Measurements from ENCODE around the gene DYRK4.
A peak's percentile ranks its signal among the peaks of the same experiment; 100 is the strongest.

Gene DYRK4

GRCh38 chr12:4530160-4530559, 31.8 kb upstream of the DYRK4 start:
- 100% methylated on average over 1 of the region's 1 CpG for WGBS

GRCh38 chr12:4530982-4531586, 30.9 kb upstream of the DYRK4 start:
- Histone ChIP-seq H3K79me1 (replicated peaks; ENCODE audit: low read length, poor library complexity, severe bottlenecking) (peaks cover 23% of the 10 kb centered on the region), H2AK5ac (ENCODE audit: low read length, severe bottlenecking) (no peak overlapping the region), H3K4me3 (ENCODE audit: insufficient read depth in 1 of 2, low read depth in 1 of 2, low read length in 2 of 2) (no peak overlapping the region), H3K18ac (ENCODE audit: low read depth in 1 of 2, low read length in 2 of 2) (no peak overlapping the region), H3K36me3 (ENCODE audit: control insufficient read depth in 1 of 2, insufficient read depth in 2 of 2, low read depth in 1 of 2, low read length in 2 of 2) (peaks cover 6 to 71% of the 10 kb centered on the region in 2 experiments), H4K91ac (ENCODE audit: low read length) (no peak overlapping the region), H2BK120ac (ENCODE audit: low read depth, low read length) (no peak overlapping the region), H2AFZ (ENCODE audit: low read depth, low read length) (no peak overlapping the region), H3K27ac (ENCODE audit: low read length, poor library complexity, severe bottlenecking) (no peak overlapping the region), H2BK12ac (ENCODE audit: low read length in 2 of 2) (no peak overlapping the region), H3K9me3 (ENCODE audit: control insufficient read depth, low read length) (no peaks in the 10 kb centered on the region), H4K8ac (ENCODE audit: low read length) (no peak overlapping the region), H3K4me1 (ENCODE audit: control insufficient read depth, insufficient read depth, low read depth, low read length) (no peaks in the 10 kb centered on the region), H3K4me2 (ENCODE audit: low read length, poor library complexity, severe bottlenecking) (no peak overlapping the region), H3K9ac (ENCODE audit: low read length) (no peak overlapping the region), H3K4ac (ENCODE audit: low read depth in 1 of 2, low read length in 2 of 2) (no peak overlapping the region), H3K27me3 (ENCODE audit: control insufficient read depth in 1 of 2, insufficient read depth in 1 of 2, low read length in 2 of 2) (no peaks in the 10 kb centered on the region), H3K23ac (ENCODE audit: low read length in 2 of 2) (no peak overlapping the region), H2BK5ac (ENCODE audit: low read depth, low read length, poor library complexity, severe bottlenecking) (no peak overlapping the region), H2BK15ac (ENCODE audit: low read depth, poor library complexity, severe bottlenecking) (no peak overlapping the region), H3K14ac (ENCODE audit: low read length in 2 of 2) (no peak overlapping the region)
- no peak for DNase-seq
- WGBS, result 94% methylated on average over 3 of the region's 6 CpGs

More at GRCh38 chr12:4530160-4530559, 31.8 kb upstream of the DYRK4 start:
- no peaks in the 10 kb centered on the region for H3K9me3 ChIP-seq (ENCODE audit: control insufficient read depth, low read length)
- no peak overlapping the region for H3K4me3 ChIP-seq (ENCODE audit: insufficient read depth in 1 of 2, low read depth in 1 of 2, low read length in 2 of 2)
- no peak overlapping the region for H2BK120ac ChIP-seq (ENCODE audit: low read depth, low read length)
- peaks cover 6 to 70% of the 10 kb centered on the region in 2 experiments for H3K36me3 ChIP-seq (ENCODE audit: control insufficient read depth in 1 of 2, insufficient read depth in 2 of 2, low read depth in 1 of 2, low read length in 2 of 2)
- no peak overlapping the region for H3K18ac ChIP-seq (ENCODE audit: low read depth in 1 of 2, low read length in 2 of 2)
- peaks cover 23% of the 10 kb centered on the region for H3K79me1 ChIP-seq (replicated peaks; ENCODE audit: low read length, poor library complexity, severe bottlenecking)
- H3K23ac ChIP-seq (ENCODE audit: low read length in 2 of 2), result no peak overlapping the region
- H2AK5ac ChIP-seq (ENCODE audit: low read length, severe bottlenecking), result no peak overlapping the region
- no peak overlapping the region for H3K9ac ChIP-seq (ENCODE audit: low read length)
- no peak overlapping the region for H3K4me2 ChIP-seq (ENCODE audit: low read length, poor library complexity, severe bottlenecking)
- H3K27me3 ChIP-seq (ENCODE audit: control insufficient read depth in 1 of 2, insufficient read depth in 1 of 2, low read length in 2 of 2), result no peaks in the 10 kb centered on the region
- H4K91ac ChIP-seq (ENCODE audit: low read length), result no peak overlapping the region
- H2BK15ac ChIP-seq (ENCODE audit: low read depth, poor library complexity, severe bottlenecking), result no peak overlapping the region
- H4K8ac ChIP-seq (ENCODE audit: low read length), result no peak overlapping the region
- H2BK12ac ChIP-seq (ENCODE audit: low read length in 2 of 2), result no peak overlapping the region
- H3K4ac ChIP-seq (ENCODE audit: low read depth in 1 of 2, low read length in 2 of 2), result no peak overlapping the region
- H2BK5ac ChIP-seq (ENCODE audit: low read depth, low read length, poor library complexity, severe bottlenecking), result no peak overlapping the region
- H3K14ac ChIP-seq (ENCODE audit: low read length in 2 of 2), result no peak overlapping the region
- DNase-seq, result no peak
- H2AFZ ChIP-seq (ENCODE audit: low read depth, low read length), result no peak overlapping the region
- no peaks in the 10 kb centered on the region for H3K4me1 ChIP-seq (ENCODE audit: control insufficient read depth, insufficient read depth, low read depth, low read length)
- no peak overlapping the region for H3K27ac ChIP-seq (ENCODE audit: low read length, poor library complexity, severe bottlenecking)

- Histone ChIP-seq H3K27ac (ENCODE audit: low read length, poor library complexity, severe bottlenecking) (no peak overlapping the region), H3K9me3 (ENCODE audit: control insufficient read depth, low read length) (no peaks in the 10 kb centered on the region), H3K4me3 (ENCODE audit: insufficient read depth in 1 of 2, low read depth in 1 of 2, low read length in 2 of 2) (no peak overlapping the region), H3K36me3 (ENCODE audit: control insufficient read depth in 1 of 2, insufficient read depth in 2 of 2, low read depth in 1 of 2, low read length in 2 of 2) (peaks cover 6 to 50% of the 10 kb centered on the region in 2 experiments), H3K14ac (ENCODE audit: low read length in 2 of 2) (no peak overlapping the region), H2BK5ac (ENCODE audit: low read depth, low read length, poor library complexity, severe bottlenecking) (no peak overlapping the region), H2AFZ (ENCODE audit: low read depth, low read length) (no peak overlapping the region), H3K9ac (ENCODE audit: low read length) (no peak overlapping the region), H2BK15ac (ENCODE audit: low read depth, poor library complexity, severe bottlenecking) (no peak overlapping the region), H2AK5ac (ENCODE audit: low read length, severe bottlenecking) (no peak overlapping the region), H3K4me1 (ENCODE audit: control insufficient read depth, insufficient read depth, low read depth, low read length) (no peaks in the 10 kb centered on the region), H2BK120ac (ENCODE audit: low read depth, low read length) (no peak overlapping the region), H4K91ac (ENCODE audit: low read length) (no peak overlapping the region), H3K23ac (ENCODE audit: low read length in 2 of 2) (no peak overlapping the region), H2BK12ac (ENCODE audit: low read length in 2 of 2) (no peak overlapping the region), H4K8ac (ENCODE audit: low read length) (no peak overlapping the region), H3K18ac (ENCODE audit: low read depth in 1 of 2, low read length in 2 of 2) (no peak overlapping the region), H3K4ac (ENCODE audit: low read depth in 1 of 2, low read length in 2 of 2) (no peak overlapping the region), H3K4me2 (ENCODE audit: low read length, poor library complexity, severe bottlenecking) (no peak overlapping the region), H3K27me3 (ENCODE audit: control insufficient read depth in 1 of 2, insufficient read depth in 1 of 2, low read length in 2 of 2) (no peaks in the 10 kb centered on the region), H3K79me1 (replicated peaks; ENCODE audit: low read length, poor library complexity, severe bottlenecking) (peaks cover 35% of the 10 kb centered on the region)
- 98% methylated on average over 3 of the region's 4 CpGs for WGBS
- no peak for DNase-seq
These were observed 26.9 kb upstream of the DYRK4 start for GRCh38 chr12:4535092-4535491.

GRCh38 chr12:4535871-4536270, 26.1 kb upstream of the DYRK4 start:
- Histone ChIP-seq H3K9ac (ENCODE audit: low read length) (peak overlapping the region; percentile 98), H3K36me3 (ENCODE audit: control insufficient read depth in 1 of 2, insufficient read depth in 2 of 2, low read depth in 1 of 2, low read length in 2 of 2) (peaks cover 6 to 44% of the 10 kb centered on the region in 2 experiments), H3K79me1 (replicated peaks; ENCODE audit: low read length, poor library complexity, severe bottlenecking) (peaks cover 35% of the 10 kb centered on the region), H3K14ac (ENCODE audit: low read length in 2 of 2) (no peak overlapping the region), H3K4me2 (ENCODE audit: low read length, poor library complexity, severe bottlenecking) (no peak overlapping the region), H3K23ac (ENCODE audit: low read length in 2 of 2) (no peak overlapping the region), H3K4me3 (ENCODE audit: insufficient read depth in 1 of 2, low read depth in 1 of 2, low read length in 2 of 2) (no peak overlapping the region), H2BK5ac (ENCODE audit: low read depth, low read length, poor library complexity, severe bottlenecking) (no peak overlapping the region), H3K27me3 (ENCODE audit: control insufficient read depth in 1 of 2, insufficient read depth in 1 of 2, low read length in 2 of 2) (no peaks in the 10 kb centered on the region), H2BK120ac (ENCODE audit: low read depth, low read length) (no peak overlapping the region), H3K9me3 (ENCODE audit: control insufficient read depth, low read length) (no peaks in the 10 kb centered on the region), H4K8ac (ENCODE audit: low read length) (no peak overlapping the region), H3K4me1 (ENCODE audit: control insufficient read depth, insufficient read depth, low read depth, low read length) (no peaks in the 10 kb centered on the region), H3K27ac (ENCODE audit: low read length, poor library complexity, severe bottlenecking) (no peak overlapping the region), H2BK15ac (ENCODE audit: low read depth, poor library complexity, severe bottlenecking) (no peak overlapping the region), H2AK5ac (ENCODE audit: low read length, severe bottlenecking) (no peak overlapping the region), H3K4ac (ENCODE audit: low read depth in 1 of 2, low read length in 2 of 2) (no peak overlapping the region), H2BK12ac (ENCODE audit: low read length in 2 of 2) (no peak overlapping the region), H4K91ac (ENCODE audit: low read length) (no peak overlapping the region), H3K18ac (ENCODE audit: low read depth in 1 of 2, low read length in 2 of 2) (no peak overlapping the region), H2AFZ (ENCODE audit: low read depth, low read length) (no peak overlapping the region)
- WGBS, result 88% methylated on average over 2 of the region's 2 CpGs
- no peak for DNase-seq
